GM18868 (cell line): Measurements from ENCODE around the gene UBA3.

ENCODE experiments used
- ATAC-seq: cut with Tn5 transposase; IDR thresholded peaks from one replicate; pipeline ENCODE4 v1.9.1; 2021; ENCODE audit warnings: mild to moderate bottlenecking, moderate library complexity; ENCODE audit not compliant: unreplicated experiment

The UBA3 gene

DNA sequence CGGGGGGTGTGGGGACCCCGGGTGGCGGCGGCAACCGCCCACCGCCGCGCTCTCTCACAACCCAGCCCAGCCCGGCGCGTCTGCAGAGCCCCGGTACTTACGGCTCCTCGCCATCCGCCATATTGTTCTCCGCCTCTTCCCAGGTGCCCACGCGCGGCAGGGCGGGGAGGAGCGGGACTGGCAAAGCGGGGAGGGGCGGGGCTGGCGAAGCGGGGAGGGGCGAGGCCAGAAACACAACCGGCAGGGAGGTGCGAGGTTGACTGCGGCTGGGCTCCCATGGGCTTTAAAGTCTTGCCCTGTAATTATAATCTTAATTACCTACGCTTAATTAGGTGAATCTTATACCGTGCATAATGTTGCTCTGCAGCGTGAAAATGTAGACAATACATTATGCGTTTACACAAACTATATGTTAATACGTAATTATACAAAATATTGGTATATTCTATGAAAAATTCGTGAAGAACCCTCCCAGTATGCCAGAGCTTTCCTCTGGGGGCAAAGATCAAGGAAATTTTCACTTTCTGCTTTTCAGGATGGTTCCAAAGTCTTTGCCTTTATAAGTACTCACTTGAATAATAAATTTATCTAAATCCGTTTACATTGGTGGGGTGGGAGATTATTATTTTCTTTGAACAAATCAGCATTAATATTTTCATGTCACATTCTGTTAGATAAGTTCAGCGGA lies at the start of gene UBA3:
Gene UBA3, minus strand, starts transcription at position 133 of the 688 bp plus-strand sequence. Its CDS starts 12 bp downstream, at position 121.
- peak; percentile 45 for ATAC-seq

DNA sequence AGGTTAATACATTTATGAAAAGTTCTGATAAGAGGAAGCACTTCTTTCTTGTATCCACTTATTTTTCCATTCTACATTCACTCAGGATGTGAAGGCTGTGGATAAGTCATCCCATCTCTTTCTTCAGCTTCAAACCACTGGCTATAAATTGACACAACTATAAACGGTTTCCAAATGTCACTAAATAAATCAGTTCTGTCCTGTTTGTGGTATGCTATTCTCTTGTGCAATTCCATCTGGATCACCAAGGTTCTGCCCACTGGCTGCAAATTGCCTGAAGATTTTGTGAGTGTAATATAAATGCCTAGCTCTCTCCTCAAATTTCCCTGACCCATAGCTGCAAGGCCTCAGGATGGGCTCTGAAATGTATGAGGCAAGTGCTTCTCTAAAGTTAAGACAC lies 49.4 kb upstream of the UBA3 start:
- no peak for ATAC-seq

DNA sequence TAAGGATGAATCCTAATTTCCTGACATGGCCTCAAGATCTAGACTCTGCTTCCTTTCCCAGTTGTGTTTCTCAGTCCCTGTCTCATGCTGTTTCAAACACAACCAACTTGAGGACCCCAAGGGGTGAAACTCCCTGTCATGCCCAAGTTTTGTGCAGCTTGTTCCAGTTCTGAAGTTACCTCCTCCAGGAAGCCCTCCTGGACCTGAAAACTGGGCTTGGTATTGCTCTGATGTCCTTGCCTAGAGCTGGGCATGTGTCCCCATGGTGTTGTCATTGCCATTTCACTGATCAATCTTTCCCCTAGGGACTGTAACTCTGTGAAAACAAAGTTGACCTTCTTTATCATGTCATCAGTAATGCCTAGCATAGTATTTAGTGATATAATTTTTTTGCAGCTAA lies 48.3 kb upstream of the UBA3 start:
- ATAC-seq, result no peak

DNA sequence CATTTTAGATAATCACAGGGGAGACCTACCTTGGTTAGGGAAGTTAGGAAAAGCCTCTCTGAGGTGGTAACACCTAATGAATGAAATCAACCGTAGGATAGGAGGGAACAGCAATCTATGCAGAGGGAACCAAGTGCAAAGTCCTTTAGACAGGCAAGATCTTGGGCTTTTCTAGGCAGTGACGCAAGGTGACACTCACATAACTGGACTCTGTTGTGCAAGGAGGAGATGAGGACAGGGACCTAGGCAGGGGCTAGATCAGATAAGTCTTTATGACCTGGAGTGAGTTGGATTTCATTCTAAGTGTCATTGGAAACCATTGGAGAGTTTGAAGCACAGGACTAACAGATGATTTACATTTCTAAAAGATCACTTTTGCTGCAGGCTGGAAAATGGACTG lies 46.8 kb upstream of the UBA3 start:
- no peak for ATAC-seq

DNA sequence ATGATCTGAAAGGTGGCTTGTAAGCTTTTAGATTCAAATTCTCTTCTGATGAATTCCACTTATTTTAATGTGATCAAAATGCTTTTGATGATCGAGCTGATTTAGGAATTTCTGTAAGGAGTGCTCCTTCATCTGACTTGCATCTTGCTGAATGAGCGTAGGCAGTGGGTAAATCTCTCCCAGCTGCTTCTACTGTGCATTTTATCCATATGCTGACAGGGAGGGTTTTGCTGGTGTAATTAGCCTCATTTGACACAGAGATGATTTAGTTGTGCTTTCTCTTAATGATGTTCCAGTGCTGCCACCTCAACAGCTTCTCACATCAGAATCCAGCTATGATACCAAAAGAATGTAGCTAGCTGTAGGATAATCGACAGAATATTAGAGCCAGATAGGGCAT lies 46.1 kb upstream of the UBA3 start:
- no peak for ATAC-seq

DNA sequence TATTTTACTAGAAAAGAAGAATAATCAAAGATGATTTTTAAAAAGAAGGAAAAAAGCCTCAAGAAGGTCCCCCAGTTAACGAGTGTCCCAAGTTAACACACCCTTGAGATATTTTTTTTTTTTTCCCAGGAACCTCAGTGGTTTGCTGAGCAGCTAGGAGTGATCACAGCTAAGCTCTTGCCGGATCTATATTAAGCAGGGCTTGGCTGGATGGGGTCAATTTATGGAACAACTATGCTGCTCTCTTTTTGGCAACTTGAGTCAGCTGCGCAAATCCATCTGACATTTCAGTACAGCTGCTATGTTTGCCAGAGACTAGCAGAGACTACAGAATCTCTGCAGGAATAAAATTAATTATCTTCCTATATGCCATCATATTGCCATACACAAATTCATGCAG lies 42.2 kb upstream of the UBA3 start, which contains the start of gene LMOD3:
Gene LMOD3, minus strand, starts transcription at position 193 of the 400 bp plus-strand sequence. CDS start 209 bp downstream, outside the sequence.
- no peak for ATAC-seq

DNA sequence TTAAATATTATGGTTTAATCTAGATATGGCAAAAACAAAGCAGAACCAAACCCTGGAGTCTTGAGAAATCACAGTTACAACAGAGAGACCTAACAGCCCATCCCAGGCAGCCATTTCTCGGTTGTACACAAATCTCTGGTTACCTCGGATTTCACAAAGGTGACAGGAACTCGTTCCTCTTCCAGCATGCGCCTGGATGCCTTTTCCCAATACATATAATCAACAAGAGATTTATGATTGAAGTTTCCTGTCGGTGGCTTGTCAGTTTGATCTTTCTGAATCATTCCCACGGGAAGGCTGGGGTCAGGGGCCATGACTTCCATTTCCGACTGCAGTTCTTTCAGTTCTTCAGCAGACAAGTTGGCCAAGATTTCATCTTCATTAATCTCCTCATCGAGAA lies 41.8 kb upstream of the UBA3 start:
- ATAC-seq, result no peak

DNA sequence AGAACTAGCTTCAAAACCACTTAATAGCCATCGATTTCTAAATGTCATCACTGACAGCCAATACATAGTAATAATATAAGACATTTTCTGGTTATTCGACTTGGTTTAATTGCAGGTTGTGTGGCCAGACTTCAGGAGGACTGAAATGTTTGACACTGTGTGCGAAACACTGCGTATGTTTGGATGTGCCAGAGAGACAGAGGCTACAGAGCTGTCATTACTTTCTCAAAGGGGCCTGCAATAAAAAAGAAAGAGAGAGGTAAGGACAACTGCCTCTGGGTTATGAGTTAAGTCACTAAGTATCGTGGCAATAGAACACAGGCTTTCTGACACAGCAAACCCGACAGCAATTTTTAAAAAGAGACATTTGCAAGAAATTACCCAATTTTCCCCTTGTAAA lies 41.3 kb upstream of the UBA3 start:
- no peak for ATAC-seq

DNA sequence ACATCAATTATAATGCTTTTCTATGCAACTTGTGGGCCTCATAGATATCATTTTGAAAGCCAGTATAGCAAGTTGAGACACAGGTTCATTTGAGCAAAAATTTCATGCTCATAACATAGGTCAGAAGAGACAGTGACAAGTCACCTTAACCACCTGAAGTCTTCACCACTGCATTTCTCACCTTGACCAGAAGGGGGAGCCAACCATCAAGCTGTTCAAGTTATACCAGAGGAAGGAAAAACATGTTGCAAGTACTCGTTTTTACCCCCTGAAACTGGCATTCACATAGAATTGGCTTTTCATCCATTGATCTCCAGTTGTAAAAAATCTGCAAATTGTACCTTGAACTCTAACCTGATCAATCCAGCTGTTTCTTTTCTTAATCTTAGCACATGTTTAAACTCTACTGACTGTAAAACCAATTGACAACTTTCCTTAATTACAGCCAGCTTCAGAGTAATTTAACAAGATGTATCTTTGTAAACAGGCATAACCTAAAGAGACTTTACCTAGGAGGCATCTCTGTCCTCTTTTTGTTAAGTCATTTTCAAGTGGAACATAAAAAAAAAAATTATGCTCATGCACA lies 40.8 kb upstream of the UBA3 start:
- peak; percentile 91 for ATAC-seq

DNA sequence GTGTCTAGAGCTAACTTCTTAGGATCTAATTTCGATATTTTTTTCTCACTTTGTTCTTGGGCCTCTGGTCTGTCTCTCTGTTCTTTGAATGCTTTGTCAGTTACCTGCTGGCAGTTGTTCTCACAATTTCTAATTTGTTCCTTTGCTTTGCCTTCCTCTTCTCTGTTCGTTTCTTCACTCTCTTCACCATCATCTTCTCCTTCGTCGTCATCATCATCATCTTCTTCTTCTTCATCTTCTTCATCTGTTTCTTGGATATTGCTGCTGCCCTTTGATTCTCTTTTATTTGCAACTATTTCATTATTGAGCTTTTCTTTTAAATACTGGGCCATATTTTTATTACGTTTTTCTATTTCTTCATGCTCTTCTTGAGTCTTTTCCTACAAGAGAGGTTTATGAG lies 39.5 kb upstream of the UBA3 start:
- ATAC-seq, result no peak

DNA sequence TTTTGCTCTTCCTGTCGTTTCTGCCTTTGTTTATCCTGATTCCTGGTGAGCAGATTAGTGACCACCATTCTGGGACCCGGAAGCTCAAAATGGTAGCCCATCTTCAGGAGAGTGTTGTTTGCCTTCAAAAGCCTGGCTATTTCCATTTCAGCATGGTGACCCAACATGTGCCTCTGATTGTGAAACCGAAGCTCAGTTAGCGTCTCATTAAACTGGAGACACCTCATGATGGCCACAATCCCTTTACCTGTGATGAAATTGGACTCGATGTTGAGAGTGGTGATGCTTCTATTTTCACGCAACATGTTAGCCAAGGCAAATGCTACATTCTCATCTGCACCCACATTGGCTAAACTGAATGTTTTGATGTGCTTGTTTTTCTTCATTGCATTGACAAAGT lies 39.0 kb upstream of the UBA3 start:
- ATAC-seq, result no peak

DNA sequence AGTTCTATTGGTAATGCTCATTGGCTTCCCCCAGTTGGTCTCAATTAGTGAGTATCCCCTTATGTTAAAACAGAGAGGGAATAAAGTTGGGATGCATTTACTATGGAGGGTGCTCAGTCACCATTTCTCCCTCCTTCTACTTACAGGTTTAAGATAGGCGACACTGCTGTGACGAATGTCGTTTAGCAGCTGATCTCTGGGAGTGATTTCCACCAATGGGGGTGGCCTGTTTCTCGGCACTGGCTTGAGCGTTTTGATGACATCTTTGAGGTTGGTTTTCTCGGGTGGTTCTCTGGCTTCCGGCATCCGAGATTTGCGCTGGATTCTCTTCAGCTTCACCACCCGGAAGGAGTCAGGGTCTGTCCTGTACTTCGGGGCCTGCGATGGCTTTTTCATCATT lies 38.4 kb upstream of the UBA3 start:
- ATAC-seq, result no peak

DNA sequence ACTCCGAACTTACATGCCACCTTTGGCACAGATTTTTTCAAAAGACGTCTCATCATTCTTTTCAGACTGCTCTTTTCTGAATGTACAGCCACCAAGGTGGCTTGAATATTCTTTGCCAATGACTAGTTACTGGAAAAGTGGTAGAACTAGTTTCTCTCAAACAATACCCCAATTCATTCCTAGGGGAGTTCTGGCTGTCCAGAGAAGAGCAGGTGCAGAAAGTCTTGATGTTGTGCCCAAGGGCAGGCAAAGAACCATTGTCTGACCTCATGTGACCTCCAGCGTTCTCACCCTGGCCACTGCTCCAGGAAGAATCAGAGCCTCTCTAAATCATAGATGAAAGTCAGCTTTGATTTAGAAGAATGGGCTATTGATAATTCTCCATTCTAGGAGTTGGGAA lies 36.7 kb upstream of the UBA3 start:
- no peak for ATAC-seq

DNA sequence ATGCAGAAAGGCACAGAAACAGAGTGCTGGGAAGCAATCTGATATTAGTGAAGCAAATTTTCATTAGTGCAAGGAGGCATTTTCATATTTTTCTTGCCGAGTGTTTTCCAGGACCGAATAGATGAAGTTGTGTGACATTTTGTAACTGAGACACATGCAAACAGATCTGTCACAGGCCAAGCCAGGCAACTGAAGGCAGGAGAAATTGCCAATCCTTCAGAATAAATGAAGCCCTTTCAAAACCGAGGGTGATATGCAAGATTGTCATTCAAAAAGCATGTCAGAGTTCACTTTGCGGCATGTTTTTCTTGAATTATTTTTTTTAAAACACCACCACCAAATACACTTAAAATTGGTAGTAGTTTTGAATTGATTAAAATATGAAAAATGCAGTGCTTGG lies 36.0 kb upstream of the UBA3 start:
- no peak for ATAC-seq

DNA sequence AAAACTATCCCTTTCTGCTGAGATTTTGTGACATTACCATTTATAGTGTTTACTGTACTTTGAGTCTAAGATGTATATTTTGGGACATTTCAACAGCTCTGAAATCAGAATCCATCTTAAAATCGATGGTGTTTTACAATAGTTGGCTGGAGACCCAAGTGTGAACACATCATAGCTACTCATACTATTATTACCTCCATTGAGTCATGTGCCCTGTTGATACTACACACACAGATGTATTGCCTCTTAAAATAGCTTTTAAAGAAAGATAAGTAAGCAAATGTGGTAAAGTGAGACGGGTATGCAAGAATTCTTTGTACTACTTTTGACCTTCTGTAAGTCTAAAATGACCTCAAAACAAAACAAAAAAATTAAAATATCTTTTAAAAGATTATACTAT lies 35.6 kb upstream of the UBA3 start:
- peak; percentile 43 for ATAC-seq

DNA sequence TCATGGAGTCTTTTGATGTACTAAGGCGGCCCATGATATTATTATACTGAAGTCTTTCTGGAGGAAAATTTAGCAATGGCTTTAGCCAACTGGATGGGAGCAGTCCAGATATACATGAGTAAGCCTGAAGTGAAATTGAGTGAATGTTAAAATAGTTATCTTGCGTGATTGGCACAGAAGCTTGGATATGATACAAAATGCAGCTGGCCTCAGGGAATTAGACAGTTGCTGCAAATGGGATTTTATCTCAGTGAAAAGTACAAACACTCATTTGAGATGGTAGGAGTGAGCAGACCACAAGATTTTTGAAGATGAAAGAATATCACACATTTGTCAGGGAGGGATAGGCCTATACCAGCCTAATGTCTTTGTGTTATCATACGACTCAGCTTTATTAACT lies 33.4 kb upstream of the UBA3 start:
- ATAC-seq, result no peak

DNA sequence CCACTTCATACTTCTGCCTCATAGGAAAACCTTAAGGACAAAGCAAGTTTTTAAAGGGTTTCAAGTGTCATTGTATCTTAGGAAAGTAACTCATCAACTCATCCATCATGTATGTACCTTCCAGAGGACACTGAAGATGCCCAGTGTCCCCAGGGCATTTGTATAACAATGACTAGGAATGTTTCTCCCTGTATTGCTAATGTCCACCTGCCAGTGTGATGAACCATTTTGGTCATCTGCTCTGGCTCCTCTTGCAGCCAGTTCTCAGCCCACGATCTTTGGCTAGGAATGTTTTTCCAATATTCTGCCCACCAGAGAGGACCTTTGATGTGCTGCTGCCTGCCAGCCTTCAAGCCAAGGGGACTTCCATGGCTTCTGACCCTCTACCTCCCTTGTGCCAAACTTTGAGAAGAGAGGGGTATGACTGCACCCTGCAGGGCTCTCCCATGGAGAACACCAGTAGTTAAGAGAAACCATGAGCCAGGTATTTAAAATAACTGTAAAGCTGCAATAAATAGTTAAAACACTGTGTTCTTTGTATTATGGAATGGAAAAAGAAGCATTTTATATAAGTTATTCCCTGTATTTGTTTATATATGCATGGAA lies 30.9 kb upstream of the UBA3 start:
- ATAC-seq, result peak; percentile 63

DNA sequence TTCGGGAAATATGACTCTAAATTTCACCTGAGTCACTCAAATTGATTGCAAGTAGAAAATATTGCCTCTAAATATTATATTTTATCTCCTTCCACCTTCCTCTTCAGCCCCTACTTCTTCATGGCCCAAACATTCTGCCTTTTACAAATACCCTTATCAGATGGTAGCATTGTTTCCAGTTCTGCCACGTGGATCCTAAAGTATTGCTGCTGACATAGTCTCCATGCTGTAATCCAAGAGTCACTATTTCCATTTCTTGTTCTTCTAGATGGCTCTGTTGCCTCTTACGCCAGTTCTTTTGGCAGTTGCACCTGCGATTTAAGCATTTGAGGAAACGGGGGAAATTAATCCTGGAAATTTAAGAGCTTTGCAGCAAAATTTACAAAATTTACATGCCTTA lies 28.6 kb upstream of the UBA3 start:
- no peak for ATAC-seq

DNA sequence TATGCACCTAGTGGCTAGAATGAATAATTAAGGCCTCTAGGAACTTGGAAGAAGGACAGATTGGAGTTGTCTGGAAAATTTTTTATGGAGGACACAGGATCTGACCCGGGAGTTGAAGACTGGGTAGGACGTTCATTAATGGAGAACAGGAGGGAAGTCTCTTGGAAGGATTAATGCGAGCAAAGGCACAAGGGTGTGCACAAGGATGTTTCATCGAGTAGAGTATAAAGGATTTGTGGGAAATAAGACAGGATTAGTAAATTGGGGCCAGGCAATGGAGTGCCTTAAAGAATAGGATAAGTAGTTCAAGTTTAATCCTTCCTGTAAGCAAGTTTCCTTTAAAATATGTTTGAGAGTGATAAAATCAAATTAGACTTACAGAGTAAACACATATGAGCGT lies 27.7 kb upstream of the UBA3 start:
- ATAC-seq, result no peak

DNA sequence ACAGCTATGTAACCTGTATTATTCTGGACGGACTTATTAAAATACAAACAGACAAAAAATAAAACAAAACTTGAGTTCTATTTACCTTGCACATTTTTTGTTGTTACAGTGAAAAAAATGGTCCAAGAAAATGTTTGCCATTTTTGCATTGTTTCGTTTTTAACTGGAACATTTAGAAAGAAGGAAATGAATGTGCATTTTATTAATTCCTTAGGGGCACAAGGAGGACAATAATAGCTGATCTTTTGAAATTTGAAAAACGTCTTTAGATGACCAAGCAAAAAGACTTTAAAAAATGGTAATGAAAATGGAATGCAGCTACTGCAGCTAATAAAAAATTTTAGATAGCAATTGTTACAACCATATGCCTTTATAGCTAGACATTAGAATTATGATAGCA lies 25.2 kb upstream of the UBA3 start:
- ATAC-seq, result no peak

DNA sequence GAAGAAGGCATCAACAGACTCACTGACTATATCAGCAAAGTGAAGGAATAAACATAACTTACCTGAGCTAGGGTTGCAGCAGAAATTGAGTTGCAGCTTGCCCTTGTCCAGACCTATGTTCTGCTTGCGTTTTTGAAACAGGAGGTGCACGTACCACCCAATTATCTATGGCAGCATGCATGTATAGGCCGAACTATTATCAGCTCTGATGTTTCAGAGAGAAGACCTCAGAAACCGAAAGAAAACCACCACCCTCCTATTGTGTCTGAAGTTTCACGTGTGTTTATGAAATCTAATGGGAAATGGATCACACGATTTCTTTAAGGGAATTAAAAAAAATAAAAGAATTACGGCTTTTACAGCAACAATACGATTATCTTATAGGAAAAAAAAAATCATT lies 24.4 kb upstream of the UBA3 start:
- ATAC-seq, result no peak

DNA sequence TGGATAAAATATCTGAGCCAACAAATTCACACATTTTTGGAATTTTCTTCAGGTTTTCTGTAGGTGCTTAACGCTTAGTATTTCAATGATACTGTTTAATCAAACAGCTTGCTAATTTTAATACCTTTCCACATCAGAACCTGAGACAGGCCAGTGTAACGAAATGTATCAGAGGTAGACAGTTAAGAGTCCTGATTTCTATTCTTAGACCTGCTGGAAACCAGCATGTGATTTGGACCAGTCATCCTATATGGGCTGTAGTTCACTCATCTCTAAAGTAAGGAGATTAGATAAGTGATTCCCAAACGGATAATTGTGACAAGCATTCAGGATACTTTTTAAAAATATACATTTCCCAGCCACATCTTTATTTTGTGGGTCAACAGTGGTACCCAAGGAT lies 23.0 kb upstream of the UBA3 start:
- ATAC-seq, result no peak

DNA sequence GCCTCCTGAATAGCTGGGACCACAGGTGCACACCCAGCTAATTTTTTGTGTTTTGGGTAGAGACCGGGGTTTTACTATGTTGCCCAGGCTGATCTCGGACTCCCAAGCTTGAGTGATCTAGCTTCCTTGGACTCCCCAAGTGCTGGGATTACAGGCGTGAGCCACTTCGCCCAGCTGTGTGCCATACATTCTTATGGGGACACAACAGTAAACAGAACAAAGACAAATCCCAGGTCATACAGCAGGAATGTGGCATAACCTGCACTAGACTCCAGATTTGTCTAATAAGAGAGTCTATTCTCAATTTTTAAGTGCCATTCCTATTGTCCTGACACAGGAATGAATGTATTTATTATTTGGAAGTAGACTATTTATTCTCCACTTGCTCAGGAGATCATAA lies 22.2 kb upstream of the UBA3 start:
- no peak for ATAC-seq
